T follicular helper cell (primary cell): ENCODE results near the gene PCSK5.
"Not testable (repeated sequence)": the region's sequence is repeated elsewhere in the genome, so short reads cannot be mapped to it uniquely, and the experiment has no call there.

Experiments
- DNase-seq: peaks from one replicate; pipeline ENCODE4 v3.0.0-alpha.2; 2020; ENCODE audit warnings: low read depth

The PCSK5 gene

DNA sequence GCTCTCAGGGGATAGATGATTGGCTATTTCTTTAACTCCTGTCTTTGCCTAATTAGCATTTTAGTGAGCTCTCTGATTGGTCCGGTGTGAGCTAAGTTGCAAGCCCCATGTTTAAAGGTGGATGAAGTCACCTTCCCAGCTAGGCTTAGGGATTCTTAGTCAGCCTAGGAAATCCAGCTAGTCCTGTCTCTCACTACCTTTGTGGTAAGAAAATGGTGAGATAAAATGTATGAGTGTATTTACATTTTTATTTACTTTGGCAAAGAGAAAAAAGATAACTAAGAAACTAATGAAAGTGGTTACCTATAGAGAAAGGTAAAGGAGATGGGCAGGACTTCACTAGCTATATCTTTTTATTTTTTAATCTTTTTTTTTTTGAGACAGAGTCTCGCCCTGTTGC lies 357.0 kb downstream of the PCSK5 start:
- no peak for DNase-seq

DNA sequence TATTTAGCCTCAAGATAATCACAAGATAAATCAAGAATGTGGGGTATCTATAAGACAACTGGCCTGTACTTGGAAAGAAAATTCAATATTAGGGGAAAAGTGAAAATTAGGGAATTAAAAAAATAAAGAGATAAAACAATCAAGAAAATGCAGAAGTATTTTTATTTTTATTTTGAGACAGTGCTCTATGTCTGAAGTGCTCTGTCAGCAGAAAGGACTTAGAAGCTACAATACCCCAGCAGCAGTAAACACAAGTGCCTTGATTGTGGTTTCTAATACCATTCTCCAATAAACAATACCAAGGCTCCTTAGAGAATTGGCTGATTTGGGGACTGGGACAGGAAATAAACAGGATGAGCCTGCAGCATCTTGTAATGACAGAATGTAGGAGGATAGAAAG lies 358.8 kb downstream of the PCSK5 start:
- no peak for DNase-seq

DNA sequence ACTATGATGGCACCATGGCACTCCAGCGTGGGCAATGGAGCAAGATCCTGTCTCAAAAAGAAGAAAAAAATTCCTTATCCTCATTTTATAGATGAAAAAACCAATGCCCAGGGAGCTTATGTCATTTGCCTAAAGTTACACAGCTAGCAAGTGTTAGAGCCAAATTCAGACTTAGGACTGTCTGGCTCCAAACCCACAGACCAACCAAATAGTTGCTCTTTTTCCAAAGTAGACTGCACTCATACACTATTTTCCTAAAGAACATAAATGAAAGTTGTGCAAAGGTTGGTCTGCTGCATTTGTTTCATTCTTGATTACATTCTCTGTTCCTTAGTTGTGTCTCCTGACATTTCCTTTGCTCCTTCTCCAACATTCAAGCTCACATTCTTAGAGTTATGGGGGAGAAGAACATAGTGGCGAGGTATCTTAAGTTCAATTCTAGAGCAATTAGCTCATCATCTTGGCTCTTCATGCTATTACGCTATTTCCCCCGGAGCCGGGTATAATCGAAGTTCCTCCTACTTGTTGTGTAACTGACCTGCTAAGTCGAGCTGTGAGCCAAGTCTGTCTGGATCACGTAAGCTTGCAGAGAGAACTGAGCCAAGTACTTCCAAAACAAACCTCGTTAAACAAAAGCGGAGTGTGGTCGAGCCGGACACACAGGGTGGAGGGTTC lies 365.4 kb downstream of the PCSK5 start:
- no peak for DNase-seq

DNA sequence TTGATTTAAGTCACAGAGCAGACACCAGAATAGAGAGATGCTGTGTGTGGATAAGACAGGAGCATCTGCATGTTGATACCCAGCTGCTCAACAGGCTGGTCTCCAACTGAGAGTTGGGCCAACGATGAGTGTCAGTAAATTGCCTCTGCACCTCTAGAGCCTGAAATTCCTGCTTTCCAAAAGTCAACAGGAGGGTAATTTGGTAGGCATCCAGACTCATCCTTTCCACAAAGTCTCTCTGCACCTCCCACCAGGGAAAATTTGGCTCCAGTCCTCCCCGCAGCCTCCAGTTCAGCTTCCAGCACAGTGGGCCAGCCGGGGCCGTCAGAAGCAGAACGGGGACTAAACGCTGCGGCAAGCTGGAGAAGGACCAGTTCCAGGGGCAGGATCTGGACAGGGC lies 366.8 kb downstream of the PCSK5 start:
- no peak for DNase-seq

DNA sequence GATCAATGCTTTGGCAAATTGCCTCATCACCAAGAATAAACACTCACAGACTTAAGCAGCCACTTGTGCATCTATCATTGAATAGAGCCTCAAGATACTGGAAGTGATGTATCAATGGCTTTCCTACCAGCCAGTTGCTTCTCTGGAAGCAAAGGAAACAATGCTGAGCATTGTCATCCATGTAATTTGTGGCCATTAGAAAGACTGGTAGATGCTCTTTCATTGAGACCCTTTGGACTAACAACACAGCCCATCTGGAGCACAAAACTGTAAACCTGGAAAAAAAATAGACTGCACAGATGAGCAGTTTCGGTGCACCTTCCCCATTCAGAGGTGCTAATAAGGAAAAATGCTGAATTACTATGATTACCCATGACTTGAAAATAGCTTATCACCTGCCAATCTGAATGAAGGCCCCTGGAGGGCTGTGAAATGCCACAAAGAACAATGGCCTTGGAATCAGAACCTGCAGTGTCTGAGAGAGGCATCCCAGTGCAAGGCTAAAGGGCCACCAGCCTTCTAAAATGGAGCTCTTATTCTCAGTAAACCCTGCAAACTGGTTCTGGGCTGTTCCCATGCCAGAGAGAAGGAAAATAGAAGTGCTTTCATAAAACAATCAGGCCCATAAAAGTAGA lies 376.3 kb downstream of the PCSK5 start:
- no peak for DNase-seq

DNA sequence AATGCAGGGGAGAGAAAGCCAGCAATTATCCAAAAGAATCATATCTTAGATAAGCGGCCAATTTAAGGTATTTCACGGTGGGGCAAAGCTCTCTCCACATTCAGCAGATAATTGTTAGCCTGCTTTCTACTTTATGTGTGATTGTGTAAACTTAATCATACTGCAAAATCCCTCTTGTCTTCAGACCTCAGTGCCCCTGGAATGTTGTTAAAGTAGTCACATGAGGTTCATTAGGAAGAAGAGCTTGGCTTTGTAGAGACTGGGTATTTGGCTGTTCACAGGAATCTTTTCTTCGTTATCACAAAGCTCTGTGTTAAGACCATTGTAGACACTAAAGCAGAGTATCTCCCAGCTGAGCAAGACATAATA lies 376.8 kb downstream of the PCSK5 start:
- no peak for DNase-seq

DNA sequence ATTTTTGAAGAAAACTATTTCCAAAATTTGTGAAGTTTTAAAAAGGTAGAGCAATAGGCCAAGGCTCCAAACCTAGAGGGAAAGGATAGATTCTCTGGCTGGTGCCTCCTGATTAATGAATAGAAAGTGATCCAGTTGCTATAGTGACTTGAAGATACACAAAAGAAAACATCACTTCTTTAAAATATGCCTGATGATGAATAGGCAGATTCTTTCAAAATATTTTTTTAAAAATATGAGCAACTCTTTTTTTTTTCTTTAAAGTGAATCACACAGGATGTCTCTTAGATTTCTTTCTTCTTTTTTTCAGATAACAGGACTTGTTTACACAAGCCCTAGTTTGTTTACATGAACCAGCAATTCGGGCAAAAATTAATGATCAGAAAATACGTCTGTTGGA lies 379.3 kb downstream of the PCSK5 start:
- DNase-seq, result no peak

DNA sequence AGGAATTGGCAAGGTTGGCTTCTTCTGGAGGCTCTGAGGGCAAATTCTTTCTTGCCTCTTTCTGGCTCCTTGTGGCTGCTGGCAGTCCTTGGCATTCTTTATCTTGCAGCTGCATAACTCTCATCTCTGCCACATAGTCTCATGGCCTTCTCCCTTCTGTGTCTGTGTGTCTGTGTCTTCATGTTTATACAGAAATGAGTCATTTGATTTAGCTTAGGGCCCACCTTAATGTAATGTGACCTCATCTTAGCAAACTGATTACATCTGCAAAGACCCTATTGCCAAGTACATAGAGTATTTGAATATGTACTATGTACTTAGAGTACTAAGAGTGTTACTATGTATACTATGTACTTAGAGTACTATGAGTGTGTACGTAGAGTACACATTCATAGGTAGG lies 381.3 kb downstream of the PCSK5 start:
- DNase-seq, result no peak

DNA sequence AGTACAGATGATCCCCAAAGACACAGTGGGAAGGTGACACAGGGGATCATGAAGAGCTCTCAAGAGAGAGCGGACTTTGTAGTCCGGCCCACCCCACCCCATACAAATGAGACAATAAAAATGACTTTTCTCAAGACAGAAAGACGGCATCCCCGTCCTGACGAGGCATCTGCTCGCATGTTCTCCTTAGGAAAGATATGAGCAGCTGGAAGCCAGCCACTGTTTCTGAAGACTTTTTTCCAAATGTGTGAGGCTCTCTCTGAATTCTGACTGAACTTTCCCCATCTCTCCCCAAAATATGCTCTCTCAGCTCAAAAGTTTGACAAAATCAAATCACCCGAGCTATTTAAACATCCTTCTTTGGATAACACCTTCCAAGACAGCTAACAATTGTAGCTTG lies 398.6 kb downstream of the PCSK5 start:
- no peak for DNase-seq

DNA sequence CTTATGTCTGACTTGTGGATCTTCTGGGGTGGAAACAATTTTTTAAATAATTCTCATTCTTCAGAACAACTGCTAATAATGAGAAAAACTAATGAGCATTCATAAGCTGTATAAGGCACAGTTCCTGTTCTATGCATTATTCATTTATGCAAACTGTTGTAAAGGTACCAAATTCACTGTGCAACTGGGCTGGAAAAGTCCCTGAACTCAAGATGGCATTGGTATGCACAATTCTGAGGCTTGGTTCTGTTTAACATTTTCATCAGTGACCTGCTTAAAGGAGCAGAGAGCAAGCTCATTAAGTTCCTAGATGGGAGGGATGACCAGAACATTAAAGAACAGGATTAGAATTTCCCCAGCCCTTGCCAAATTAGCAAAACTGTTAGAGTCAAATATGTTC lies 399.2 kb downstream of the PCSK5 start:
- DNase-seq, result no peak

DNA sequence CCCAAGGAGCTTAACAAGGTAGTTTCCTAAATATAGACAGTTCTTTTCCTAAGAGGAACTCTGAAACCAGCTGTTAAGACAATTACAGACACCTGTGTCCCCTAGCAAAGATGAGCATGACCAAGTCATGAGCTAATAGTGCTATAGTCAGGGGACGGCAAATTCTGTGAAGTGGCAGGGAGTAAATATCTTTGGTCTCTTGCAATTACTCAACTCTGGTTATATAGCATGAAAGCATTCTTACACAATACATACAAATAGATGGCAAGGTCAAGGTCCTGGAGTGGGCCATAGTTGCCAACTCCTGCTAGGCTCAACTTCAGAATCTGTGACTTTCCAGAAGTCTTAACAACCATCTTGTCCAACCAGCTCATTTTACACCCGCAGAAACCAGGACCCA lies 400.1 kb downstream of the PCSK5 start:
- no peak for DNase-seq

DNA sequence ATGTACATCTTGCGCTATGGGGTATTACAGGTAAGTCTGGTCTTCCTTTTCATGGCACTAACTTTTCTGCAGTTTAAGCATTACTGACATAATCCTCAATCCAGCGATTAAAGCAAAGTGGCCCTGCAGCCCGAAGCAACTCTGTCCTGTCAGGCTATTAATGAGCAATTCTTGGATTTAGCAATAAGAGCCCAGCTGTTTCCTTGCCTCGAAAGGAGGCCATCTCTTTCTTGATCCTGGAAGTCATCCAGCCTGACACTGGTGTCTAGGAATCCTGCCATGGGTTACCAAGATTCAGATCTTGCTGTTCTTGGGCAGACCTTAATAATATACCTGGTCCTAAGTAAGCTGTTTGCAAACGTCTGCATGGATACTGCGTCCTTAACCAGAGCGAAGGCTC lies 401.8 kb downstream of the PCSK5 start:
- no peak for DNase-seq

DNA sequence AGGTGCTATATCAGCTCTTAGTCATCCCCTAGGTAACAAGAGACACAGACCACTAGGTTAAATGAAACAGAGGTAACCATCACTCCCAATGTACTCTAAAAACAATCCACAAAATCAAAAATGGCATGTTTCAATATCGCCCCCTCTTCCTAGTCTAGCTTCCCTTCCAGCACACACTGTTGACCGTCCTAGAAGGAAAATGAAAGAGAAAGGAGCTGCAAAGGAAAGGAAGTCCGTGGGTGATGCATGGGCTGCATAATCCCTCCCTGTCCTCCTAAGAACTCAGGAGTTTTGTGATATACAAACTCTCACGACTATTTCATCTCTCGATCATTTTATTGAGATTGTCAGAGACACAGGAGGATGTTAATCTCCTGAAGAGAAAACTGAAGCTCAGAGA lies 402.2 kb downstream of the PCSK5 start:
- DNase-seq, result no peak

DNA sequence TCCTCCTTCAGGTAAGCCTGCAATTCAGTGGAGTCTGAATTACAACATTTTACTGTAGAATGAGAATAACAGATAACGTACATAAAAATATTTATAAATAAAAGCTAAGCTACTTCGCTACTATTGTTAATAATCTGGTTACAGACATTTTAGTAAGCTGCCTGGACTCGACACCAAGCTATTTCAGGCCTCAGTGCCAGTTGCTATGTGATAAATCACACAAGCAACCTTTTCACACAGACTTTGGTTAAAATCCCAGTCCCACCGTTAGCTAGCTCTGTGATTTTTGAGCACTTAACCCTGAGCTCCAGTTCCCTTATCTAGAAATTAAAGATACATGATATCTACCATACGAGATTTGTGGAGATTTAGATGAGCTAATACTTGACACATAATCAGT lies 403.8 kb downstream of the PCSK5 start:
- no peak for DNase-seq

DNA sequence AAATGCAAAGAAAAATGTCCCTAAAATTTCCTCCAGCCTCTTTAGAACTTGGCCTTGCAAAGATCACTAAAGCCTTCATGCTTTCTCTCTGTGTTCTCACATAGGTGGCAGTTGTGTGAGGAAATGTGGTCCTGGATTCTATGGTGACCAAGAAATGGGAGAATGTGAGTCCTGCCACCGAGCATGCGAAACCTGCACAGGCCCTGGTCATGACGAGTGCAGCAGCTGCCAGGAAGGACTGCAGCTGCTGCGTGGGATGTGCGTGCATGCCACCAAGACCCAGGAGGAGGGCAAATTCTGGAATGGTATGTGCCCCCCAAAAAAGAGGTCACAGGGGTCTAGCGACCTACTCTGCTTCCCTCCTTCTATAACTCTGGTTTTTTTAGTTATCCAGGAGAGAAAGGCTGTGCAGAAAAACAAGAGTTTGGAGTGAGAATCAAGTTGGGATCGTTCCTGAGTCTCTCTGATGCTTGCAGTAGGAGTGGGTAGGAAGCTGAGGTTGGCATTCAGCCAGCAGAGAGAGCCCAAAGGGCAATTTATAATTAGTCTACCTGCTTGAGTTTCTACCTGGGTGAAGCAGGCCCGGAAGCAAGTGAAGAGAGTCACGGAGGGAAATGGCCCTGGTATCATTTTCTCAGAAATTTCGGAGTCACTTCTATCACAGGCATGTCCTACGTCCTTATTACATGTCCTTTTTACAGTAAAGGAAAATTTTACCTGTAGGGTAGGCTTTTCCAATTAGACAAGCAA lies 406.3 kb downstream of the PCSK5 start:
- DNase-seq, result no peak

DNA sequence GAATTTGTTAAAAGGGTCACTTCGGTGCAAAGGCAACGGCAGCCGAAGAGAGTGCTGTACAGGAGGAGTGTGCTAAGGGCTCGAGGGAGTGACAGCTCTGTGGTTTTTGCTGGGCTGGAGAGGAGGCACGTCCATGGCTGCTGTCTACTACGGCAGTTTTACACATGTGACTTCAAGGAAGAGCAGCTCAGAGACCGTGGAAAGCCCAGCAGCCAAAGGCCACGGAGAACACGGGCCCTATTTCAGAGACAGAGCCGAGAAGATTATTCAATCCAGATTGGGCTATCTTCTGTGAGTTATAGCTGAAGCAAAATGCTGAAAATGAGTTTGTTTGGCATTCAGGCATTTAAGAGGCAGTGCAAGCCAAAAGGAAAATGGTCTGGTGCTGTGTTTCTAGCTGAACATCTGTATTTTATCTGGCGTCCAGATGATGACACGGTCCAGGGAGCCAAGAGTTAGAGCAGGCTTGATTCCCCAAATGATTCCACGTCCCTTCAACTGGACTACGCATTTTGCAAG lies 407.3 kb downstream of the PCSK5 start:
- no peak for DNase-seq

DNA sequence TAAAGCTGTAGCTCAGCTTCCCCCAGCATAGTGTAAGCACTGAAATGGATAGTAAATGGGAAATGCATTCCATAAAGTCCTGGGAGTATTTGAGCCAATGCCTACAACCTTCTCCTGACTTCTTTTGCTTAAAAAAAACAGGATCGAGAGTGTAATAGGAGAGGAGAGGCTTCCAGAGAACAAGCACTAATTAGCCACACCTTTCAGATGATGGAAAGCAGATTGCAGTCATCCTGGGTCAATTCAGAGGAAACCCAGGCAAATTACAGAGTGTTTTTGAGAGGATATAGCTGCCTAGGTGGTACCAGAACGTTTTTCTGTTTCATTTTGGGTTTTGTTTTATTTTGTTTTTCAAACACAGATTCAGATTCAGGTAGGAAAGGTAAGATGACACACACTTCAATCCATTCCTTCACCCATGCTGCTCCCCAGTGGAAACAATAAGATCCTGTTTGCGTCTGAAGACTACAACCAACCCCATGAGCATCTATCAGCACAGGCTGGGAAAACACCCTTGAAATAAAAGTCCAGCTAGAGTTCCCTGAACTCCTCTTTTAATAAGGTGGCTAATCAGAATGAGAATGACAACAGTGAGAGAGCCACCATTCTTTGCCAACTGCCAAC lies 408.2 kb downstream of the PCSK5 start:
- no peak for DNase-seq

DNA sequence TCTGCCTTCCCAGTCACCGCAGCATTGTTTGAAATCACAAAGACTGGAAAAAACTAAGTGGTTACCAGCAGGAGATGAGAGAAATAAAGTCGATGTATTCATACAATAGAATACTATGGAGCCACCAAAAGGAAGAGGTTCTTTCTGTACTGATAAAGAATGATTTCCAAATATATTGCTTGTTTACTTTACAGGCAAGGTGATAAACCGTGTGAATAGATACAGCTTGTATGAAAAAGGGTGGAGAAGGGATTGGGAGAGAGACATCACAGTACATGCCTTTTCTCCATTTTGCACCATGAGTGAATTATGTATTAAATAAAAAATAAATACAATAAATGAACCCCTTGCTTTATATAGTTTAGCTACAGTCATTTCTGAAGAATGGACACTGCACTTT lies 412.1 kb downstream of the PCSK5 start:
- DNase-seq, result no peak

DNA sequence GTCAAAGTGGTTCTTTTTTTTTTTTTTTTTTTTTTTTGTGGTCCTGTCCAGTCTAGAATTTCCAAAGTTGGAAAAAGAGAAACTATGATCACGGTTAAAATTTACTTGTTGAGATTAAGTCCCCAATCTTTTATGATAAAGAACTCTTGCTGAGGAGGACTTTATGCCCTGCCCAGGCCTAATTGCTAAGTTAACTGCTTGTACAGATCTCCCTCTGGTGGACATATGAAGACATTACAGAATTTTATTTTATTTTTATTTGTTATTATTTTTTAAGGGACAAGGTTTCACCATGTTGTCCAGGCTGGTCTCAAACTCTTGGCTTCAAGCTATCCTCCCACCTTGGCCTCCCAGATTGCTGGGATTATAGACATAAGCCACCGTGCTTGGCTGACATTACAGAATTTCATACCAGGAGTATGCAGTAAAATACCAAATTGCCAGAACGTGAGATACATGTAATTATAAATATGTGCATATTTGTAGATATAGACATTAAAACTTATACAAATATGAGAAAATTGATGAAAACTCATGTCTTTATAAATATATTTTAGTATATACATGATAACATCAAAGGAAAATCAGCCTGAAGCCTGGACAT lies 412.6 kb downstream of the PCSK5 start:
- no peak for DNase-seq

DNA sequence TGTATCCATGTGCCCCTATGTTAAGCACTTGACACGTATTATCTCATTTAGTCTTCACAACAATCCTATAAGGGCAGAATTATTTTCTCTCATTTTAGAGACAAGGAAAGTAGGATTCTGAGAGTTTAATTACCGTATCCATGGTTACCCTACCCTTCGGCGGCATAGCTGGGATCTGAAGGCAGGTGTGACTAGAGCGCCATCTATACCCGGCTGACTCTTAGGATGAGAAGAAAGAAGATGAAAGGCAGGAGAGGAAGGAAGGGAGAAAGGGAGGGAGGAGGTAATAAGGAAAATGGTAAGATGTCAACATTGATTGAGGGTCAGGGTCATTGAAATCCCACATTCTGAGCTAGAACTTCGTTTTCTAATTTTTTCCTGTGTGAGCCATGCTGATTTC lies 416.6 kb downstream of the PCSK5 start:
- DNase-seq, result not testable (repeated sequence)

DNA sequence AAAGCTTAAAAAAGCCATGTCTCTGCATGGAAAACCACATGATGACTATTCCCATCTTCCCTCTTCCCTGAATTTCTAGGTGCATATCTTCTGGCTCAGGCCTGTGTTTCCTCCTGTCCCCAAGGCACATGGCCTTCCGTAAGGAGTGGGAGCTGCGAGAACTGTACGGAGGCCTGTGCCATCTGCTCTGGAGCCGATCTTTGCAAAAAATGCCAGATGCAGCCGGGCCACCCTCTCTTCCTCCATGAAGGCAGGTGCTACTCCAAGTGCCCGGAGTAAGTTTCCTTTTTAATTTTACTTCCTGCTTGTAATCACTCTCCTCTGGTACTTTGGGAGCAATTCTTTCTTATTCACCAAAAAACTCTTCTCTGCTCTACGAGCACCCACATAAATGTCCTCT lies 420.1 kb downstream of the PCSK5 start:
- no peak for DNase-seq

DNA sequence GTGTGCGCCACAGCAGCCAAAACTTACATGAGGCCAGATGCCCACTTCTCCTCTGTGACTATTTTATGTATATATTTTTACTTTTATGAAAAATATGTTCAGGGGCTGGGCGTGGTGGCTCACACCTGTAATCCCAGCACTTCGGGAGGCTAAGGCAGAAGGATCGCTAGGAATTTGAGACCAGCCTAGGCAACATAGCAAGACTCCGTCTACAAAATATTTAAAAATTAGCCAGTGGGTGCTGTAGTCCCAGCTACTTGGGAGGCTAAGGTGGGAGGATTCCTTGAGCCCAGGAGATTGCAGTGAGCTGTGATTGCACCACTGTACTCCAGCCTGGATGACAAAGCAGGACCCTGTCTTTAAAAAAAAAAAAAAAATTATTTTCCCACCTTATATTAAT lies 420.5 kb downstream of the PCSK5 start:
- no peak for DNase-seq
